KOPT-K1 (cell line): ENCODE measurements around the gene ITGA1.
"Not testable (repeated sequence)": the region's sequence is repeated elsewhere in the genome, so short reads cannot be mapped to it uniquely, and the experiment has no call there.

ENCODE experiments used
- H3K27ac ChIP-seq: fragments of 200-600 bp; sonication (generic); 2 replicates; pipeline ENCODE4 v1.5.1; 2016; ENCODE audit warnings: antibody characterized with exemption, mild to moderate bottlenecking, low read depth, low read length; ENCODE audit not compliant: poor library complexity, severe bottlenecking
- H3K36me3 ChIP-seq: fragments of 200-600 bp; sonication (generic); 2 replicates; pipeline ENCODE4 v1.5.1; 2017; ENCODE audit warnings: antibody characterized with exemption, mild to moderate bottlenecking, low read length, moderate library complexity; ENCODE audit not compliant: insufficient read depth
- H3K9me3 ChIP-seq: fragments of 200-600 bp; sonication (generic); 2 replicates; pipeline ENCODE4 v1.5.1; 2017; ENCODE audit warnings: antibody characterized with exemption, low read length, mild to moderate bottlenecking; ENCODE audit not compliant: insufficient read depth, poor library complexity, severe bottlenecking

Gene ITGA1

DNA sequence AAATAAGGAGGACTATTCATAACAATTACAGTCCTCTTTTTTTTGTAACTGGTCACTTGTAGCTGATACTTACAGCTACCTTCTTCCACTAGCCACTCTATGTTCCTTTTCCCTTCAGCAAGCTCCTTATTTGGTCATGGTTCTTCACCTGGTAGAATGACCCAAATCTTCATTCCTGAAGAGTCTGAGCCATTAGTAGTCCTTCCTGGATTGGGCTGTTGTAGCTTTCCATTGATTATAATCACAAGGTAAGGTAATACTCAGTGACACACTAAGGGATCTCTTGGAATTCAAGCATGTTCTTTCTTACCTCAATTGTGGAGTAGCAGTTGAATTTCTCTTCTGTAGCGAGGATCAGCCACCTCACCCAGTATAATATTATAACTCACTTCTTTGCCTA lies 175.9 kb downstream of the ITGA1 start:
- no peaks in the 10 kb centered on the region for H3K9me3 ChIP-seq
- H3K27ac ChIP-seq: no peak overlapping the region
- H3K36me3 ChIP-seq: no peaks in the 10 kb centered on the region

DNA sequence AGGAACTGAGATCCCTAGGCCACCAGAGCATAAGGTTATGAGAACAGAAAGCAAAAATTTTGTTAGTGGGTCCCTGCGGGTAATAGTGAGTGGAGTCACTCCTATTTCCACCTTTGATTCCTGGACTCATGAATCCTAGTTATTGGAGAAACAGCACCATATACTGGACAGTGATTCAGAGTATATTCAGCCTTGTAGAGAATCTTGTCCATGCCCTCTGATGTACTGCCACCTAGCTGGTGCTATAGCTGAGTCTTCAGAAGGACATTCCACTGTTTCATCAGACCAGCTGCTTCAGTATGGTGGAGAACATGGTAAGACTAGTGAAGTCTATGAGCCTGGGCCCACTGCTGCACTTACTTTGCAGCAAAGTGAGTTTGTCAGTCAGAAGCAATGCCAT lies 176.4 kb downstream of the ITGA1 start:
- no peaks in the 10 kb centered on the region for H3K36me3 ChIP-seq
- no peaks in the 10 kb centered on the region for H3K9me3 ChIP-seq
- no peak overlapping the region for H3K27ac ChIP-seq

DNA sequence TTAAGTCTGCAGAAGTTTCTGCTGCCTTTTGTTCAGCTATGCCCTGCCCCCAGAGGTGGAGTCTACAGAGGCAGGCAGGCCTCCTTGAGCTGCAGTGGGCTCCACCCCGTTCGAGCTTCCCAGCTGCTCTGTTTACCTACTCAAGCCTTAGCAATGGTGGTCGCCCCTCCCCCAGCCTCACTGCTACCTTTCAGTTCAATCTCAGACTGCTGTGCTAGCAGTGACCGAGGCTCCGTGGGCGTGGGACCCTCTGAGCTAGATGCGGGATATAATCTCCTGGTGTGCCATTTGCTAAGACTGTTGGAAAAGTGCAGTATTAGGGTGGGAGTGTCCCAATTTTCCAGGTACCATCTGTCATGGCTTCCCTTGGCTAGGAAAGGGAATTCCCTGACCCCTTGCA lies 188.4 kb downstream of the ITGA1 start:
- not testable (repeated sequence) for H3K9me3 ChIP-seq, H3K27ac ChIP-seq, H3K36me3 ChIP-seq

GRCh38 chr5:52977264-52977897 lies 189.7 kb downstream of the ITGA1 start:
- Histone ChIP-seq H3K36me3 (no peaks in the 10 kb centered on the region), H3K27ac (no peak overlapping the region), H3K9me3 (no peaks in the 10 kb centered on the region)

- H3K36me3 ChIP-seq: no peaks in the 10 kb centered on the region
- H3K9me3 ChIP-seq: no peaks in the 10 kb centered on the region
- no peak overlapping the region for H3K27ac ChIP-seq
Observed at GRCh38 chr5:52981507-52981906, 193.8 kb downstream of the ITGA1 start.

DNA sequence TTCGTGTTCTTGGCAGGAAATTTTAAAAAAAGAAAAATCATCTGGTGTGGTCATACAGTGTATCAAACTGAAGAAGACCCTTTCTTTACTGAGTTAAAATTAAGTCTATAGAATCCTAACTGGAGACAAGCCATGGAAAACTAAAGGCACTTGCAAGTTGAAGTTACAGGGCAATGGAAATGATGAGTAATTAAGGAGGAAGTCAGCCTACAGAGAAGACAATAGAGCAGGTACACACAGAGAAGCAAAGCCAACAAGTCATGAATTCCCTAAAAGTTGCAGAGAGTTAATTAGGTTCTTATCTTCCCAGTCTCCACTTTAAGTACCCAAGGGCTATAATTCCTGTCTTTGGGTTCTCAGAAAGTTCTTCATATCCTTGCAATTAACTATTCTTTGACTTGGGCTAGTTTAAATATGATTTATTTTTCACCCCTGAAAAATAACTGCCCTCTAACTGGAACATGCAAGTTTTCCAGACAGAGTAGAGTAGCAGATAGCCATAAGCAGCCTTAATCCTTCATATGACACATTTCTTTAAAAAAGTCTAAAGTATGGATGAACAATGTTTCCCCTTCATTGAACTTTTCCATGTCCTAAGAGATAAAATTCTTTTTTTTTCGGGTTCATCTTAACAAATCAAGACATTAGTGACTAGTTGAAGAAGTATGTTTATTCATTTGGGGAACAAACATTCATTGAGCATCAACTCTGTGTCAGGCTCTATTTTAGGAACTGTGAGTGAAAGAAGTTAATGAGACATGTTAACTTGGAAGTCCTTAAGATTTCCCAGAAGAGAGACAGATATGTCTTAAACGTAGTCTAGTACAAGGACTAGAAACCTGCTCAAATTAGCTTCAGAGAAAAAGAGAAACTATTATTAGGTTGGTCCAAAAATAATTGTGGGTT lies 196.3 kb downstream of the ITGA1 start:
- no peaks in the 10 kb centered on the region for H3K36me3 ChIP-seq

DNA sequence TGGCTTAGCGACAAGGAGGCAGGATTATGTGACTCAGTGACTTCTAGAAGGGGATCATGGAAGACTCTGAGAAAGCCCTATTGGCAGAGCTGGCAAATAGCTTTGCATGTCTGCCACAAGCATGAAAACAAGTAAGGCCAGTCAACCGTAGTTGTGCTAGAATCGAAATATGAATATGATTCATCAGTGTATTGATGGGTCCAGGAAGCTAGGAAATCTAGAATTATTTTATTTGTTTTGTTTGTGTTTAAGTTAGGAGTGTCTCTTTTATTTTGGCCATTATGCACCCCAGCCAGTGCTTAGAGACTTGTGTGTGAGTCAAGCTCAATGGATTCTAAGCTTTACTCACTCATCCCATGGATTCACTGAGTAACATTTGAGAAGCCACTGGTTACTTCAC lies 197.6 kb downstream of the ITGA1 start:
- Histone ChIP-seq H3K36me3 (no peaks in the 10 kb centered on the region), H3K27ac (no peak overlapping the region), H3K9me3 (no peaks in the 10 kb centered on the region)

More for the DNA sequence above, 196.3 kb downstream of the ITGA1 start:
- no peak overlapping the region for H3K27ac ChIP-seq
- H3K9me3 ChIP-seq: no peaks in the 10 kb centered on the region

DNA sequence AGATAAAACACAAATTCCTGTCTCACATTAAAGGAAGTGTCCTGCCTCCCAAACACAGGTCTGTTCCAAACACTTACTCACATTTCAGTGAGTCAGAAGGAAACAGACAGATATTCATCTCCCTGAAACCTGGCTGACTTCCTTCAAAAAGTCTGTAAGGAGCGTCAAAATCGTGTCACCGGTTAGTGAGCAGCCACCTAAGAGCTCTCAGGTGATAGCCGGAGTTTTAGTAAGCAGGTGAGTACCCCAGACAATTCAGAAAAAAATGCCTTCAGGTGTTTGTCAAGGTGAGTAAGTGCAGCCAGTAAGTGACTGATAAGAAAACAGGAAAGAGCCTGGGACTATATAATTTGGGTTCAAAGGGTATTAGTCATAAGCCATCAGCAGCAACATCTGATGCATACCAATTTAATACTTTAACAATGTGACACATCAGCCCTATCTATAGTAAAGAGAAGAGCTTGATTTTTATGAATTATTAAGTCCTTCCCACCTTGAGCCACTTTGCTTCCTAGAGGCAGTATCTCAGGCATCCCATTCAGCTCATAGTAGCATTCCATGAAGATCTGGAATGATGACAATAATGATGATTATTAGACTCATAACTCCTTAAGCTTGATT lies 200.1 kb downstream of the ITGA1 start:
- Histone ChIP-seq H3K36me3 (no peaks in the 10 kb centered on the region), H3K27ac (no peak overlapping the region), H3K9me3 (no peaks in the 10 kb centered on the region)

- no peaks in the 10 kb centered on the region for H3K9me3 ChIP-seq
- H3K36me3 ChIP-seq: no peaks in the 10 kb centered on the region
- peak overlapping the region; percentile 27 for H3K27ac ChIP-seq
Observed at GRCh38 chr5:52988335-52989024, 200.8 kb downstream of the ITGA1 start.

DNA sequence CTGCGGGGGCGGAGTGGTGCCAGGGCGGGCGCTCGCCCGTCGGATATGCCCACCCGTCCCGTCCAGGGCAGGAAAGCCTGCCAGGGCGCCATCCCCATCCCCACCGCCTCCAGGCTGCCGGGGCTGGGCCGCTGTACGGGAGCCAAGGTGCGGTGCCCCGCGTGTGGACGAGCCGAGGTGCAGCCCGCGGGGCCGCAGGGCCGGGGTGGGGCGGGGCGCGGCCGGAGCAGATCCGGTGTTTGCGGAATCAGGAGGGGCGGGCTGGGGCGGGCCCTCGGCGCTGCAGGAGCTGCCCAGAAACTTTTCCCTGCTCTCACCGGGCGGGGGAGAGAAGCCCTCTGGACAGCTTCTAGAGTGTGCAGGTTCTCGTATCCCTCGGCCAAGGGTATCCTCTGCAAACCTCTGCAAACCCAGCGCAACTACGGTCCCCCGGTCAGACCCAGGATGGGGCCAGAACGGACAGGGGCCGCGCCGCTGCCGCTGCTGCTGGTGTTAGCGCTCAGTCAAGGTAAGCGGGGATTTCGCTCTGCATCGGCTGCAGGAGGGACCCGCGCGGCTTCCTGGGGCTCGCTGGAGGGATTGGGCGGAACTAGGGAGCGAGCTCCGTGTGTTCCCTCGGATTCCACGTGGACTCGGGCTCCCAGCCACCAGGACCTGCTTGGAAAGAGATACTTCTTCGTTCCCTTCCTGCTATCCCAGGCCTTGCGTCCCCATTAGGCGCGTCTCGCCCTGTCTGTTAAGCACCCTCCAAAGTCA lies 201.5 kb downstream of the ITGA1 start, which contains the start of gene ITGA2:
Gene ITGA2 (plus strand): TSS at position 328 of the 756 bp plus-strand sequence. CDS start 117 bp downstream, at position 445.
- H3K27ac ChIP-seq: peak within 1 kb of the TSS; percentile 27
- no peaks in the 10 kb centered on the region for H3K9me3 ChIP-seq
- H3K36me3 ChIP-seq: no peaks in the 10 kb centered on the region

DNA sequence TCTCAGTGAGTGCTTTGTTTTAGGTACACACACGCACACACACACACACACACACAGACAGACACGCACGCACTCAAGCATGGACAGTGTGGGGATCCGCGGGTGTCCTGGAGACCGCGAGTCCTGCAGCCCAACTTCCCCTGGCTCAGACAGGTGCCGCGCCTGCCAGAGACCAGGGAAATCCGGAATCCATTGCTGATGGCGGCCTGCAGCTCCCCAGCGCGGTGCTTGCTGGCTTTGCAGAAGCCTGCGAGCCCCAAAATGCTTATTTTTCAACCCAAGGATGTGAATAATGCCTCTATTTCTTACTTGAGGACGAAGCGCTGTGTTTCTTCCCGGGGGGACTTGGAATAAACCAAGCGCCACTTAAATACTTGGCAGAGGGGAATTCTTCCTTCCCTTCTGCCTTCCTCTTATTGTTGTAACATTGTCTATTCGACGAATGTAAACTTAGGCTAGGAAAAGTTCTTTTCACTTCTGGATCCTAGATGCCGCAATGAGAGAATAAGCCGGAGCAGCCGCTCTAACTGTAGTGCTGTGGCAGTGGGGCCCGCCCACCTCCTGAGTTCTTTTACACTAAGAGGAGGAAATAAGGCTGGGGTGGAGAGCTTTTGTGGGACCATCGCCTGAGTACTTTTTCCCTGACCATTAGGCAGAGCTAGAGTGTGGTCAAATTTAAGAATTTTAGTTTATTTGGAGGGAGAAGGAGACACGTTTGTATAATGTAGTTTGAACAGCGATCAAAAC lies 202.2 kb downstream of the ITGA1 start:
- Histone ChIP-seq H3K9me3 (no peaks in the 10 kb centered on the region), H3K27ac (peak overlapping the region; percentile 27), H3K36me3 (no peaks in the 10 kb centered on the region)

GRCh38 chr5:52990528-52990925 lies 202.8 kb downstream of the ITGA1 start:
- Histone ChIP-seq H3K27ac (no peak overlapping the region), H3K9me3 (no peaks in the 10 kb centered on the region), H3K36me3 (no peaks in the 10 kb centered on the region)

DNA sequence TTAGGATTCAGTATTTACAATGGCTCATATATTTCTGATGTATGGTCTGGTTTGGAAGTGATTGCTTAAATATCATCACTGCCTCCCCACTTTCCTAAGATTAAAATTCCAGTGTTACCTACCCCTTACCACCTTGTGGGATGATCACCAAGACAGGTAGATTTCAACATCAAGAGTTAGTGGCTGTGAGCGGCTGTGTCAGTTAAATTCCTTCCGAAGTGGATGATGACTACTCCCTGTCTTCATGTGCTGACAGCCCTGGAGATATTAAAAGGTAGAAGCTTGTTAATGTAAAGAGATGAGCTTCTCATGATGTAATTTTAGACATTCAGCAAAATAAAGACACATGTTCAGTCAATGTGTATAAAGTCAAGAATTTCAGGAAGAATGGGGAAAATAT lies 205.7 kb downstream of the ITGA1 start:
- H3K36me3 ChIP-seq: no peaks in the 10 kb centered on the region
- H3K9me3 ChIP-seq: no peaks in the 10 kb centered on the region
- H3K27ac ChIP-seq: no peak overlapping the region

- Histone ChIP-seq H3K27ac (no peak overlapping the region), H3K36me3 (no peaks in the 10 kb centered on the region)
Observed at GRCh38 chr5:52994266-52994665, 206.6 kb downstream of the ITGA1 start.

More at GRCh38 chr5:52994266-52994665, 206.6 kb downstream of the ITGA1 start:
- H3K9me3 ChIP-seq: no peaks in the 10 kb centered on the region
